ENCODE results near the gene HS6ST3.

Gene HS6ST3

DNA sequence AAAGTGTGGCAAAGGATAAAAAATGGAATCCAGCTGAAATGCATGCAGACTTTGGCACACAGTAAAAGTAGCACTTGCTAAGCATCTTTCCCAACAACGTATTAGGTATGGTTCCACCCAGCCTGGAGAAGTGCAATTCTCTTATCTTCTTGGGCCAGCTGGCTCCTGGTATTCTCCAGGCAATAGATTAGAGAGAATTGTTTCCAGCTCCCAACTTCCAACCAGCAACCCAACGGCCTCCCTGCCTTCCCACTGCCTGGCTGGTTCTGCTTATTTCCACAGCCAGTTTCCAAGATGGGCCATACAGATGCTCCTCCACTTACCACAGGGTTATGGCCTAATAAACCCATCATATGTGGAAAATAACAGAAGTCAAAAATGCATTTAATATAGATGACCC is 771.0 kb downstream of the HS6ST3 start:
- no peak for DNase-seq (ENCODE audit: extremely low read depth in 1 of 2, low read depth in 1 of 2)

DNA sequence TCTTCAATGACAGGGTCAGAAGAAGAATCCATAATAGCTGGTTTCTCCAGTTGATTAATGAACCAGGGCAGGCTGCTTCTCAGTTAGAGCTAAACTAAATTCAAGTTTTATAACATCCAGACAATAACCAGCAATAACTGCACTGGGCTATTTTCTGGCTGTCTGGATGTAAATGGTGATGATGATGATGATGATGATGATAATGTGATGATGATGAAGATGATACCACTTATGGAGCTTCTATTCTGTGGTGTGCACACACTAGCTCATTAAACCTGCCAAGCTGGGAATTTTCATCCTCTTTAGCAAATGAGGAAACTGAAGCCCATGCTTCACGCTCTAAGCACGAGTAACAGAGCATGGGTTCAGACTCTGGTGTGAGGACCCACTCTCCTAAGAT is 772.2 kb downstream of the HS6ST3 start:
- no peak for DNase-seq (ENCODE audit: extremely low read depth in 1 of 2, low read depth in 1 of 2)

DNA sequence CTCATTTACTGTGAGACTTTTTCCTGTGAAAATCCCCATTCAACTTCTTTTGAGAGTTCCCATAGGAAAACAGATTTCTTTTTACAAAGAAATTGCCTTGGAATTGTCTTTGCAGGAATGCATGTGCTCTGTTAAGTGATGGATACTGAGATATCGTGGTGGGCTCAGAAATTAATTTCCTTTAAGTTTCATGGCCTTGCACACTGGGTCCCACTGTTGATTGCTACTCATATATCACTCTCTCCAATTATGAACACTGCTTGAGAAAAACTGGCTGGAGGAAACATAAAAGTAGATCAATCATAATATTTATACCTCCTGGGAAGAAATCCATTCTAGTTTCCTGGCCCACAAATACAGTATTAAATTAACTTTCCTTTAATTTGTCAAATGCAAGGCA is 773.1 kb downstream of the HS6ST3 start:
- no peak for DNase-seq (ENCODE audit: extremely low read depth in 1 of 2, low read depth in 1 of 2)

DNA sequence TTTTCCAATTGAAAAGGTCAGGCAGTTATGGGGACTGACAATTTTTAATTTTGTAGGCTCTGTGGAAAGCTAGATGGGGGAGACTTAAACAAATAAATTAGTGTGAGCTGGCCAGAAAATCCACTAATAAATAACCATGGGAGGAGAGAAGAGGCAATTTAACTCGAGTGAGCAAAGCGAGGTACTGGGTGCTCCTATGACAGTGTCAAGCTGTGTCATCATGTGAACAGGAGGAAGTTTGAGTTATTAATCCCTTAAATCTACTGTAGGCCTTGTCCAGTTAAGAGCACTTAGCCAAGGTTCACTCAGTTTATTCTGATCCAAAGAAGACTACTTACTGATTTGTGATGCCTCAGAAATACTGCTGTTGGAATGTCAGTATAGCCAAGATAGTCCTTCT is 781.6 kb downstream of the HS6ST3 start:
- no peak for DNase-seq (ENCODE audit: extremely low read depth in 1 of 2, low read depth in 1 of 2)

DNA sequence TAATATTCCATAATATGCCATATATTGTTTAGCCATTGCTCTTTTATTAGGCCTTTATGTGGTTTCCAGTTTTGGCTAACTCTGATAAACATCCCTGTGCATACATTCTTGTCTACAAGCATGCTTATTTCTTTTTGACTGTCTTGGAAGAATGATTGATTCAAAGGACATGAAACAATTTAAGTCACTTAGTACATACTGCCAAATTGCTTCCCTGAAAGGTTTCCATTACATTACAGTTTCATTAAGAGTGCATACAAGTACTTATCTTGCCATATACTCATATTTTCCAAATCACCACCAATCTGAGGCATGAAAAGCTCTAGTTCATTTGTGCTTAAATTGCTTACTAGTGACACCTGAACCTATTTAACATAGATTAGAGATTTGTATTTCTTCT is 790.5 kb downstream of the HS6ST3 start:
- no peak for DNase-seq (ENCODE audit: extremely low read depth in 1 of 2, low read depth in 1 of 2)

All from activated CD8-positive, alpha-beta memory T cell treated with anti-CD3 and anti-CD28 coated beads for 1 hour (primary cell).